ENCODE results near the gene ABCA12.

The ABCA12 gene

DNA sequence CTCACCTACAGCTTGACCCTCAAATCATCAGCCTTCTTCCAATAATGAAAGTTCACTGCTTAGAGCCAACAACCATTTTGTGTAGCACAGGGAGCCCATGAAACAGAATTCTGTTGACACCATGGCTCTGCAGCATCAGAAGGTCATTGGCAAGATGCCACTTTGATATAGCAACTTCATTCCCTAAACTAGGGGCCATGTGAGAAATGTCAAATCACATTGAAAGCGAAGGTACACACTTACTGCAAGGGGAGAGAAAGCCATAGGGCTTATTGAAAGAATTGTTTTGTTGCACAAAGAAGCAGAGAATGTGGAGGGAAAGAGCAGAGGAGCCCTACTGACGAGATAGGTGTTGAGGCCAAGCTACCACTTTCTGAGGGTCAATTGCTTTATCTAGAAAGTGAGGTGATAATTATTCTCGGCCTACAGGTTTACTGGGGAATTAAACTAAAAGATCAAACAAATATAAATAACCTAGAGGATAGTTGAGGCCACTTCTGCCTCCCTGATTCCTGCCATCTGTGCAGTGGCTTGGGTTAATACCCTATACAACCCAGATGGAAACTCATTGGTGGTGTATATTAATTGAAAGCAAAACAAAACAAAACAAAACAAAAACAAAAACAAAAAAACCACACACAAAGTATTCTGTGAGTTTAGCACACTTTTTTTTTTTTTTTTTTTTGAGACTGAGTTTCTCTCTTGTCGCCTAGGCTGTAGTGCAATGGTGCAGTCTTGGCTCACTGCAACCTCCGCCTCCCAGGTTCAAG is 5.9 kb upstream of the ABCA12 start:
- Histone ChIP-seq H3K4me3 (replicated peaks; ENCODE audit: insufficient read depth, low read length) (no peak overlapping the region), H3K27me3 (ENCODE audit: insufficient read depth, poor library complexity, severe bottlenecking) (no peaks in the 10 kb centered on the region), H3K27ac (replicated peaks) (no peak overlapping the region)
- TF ChIP-seq REST (IDR thresholded peaks at IDR 0.05; ENCODE audit: insufficient replicate concordance, low read depth) (no peak), GABPA (IDR thresholded peaks at IDR 0.05; ENCODE audit: low read depth) (no peak), CTCF (IDR thresholded peaks at IDR 0.05; ENCODE audit: insufficient read depth, low read length) (no peak), POLR2AphosphoS5 (IDR thresholded peaks at IDR 0.05; ENCODE audit: low read depth) (no peak), SPI1 (IDR thresholded peaks at IDR 0.05; ENCODE audit: borderline replicate concordance, low read depth) (no peak)
- DNase-seq (ENCODE audit: low read depth in 1 of 2, low spot score in 1 of 2) = no peak

DNA sequence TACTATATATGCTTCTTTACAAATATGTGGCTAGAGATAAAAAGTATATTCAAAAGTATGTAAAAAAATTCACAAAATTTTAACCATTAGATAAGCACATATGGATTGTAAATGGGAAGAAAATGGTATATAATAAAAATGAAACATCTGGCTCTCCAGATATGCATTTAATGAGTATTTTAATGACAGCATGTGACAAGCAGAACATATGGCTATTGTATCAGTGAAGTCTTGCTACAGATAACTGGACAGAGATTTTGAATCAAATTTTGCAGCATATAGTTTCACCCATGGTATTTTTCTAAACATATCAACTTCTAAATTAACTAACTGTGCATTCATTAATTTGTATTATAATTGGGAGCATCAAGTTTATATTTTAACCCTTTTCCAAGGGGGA is 5.0 kb upstream of the ABCA12 start:
- Histone ChIP-seq H3K27ac (replicated peaks) (no peak overlapping the region), H3K4me3 (replicated peaks; ENCODE audit: insufficient read depth, low read length) (no peak overlapping the region), H3K27me3 (ENCODE audit: insufficient read depth, poor library complexity, severe bottlenecking) (no peaks in the 10 kb centered on the region)
- no peak for TF ChIP-seq REST (IDR thresholded peaks at IDR 0.05; ENCODE audit: insufficient replicate concordance, low read depth)
- TF ChIP-seq CTCF (IDR thresholded peaks at IDR 0.05; ENCODE audit: insufficient read depth, low read length) = no peak
- no peak for TF ChIP-seq SPI1 (IDR thresholded peaks at IDR 0.05; ENCODE audit: borderline replicate concordance, low read depth)
- no peak for TF ChIP-seq POLR2AphosphoS5 (IDR thresholded peaks at IDR 0.05; ENCODE audit: low read depth)
- TF ChIP-seq GABPA (IDR thresholded peaks at IDR 0.05; ENCODE audit: low read depth) = no peak
- DNase-seq (ENCODE audit: low read depth in 1 of 2, low spot score in 1 of 2) = no peak

DNA sequence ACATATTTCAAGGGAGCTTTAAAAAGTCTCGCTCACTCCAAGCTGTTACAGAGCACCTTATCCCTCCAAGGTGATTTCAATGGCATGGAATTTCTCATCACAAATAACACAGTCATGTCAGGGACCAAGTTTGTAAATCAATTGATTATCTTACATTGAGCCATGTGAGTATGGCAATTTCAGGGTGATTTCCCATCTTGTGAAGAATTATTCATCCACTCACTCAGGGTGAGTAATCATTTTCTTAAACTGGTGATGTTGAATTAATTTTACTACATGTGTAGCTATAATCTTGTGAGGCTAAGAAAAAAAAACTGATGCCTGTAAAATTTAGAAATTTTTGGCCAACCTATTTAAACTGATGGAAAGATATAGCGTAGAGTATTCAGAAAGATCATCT is 3.3 kb upstream of the ABCA12 start:
- DNase-seq (ENCODE audit: low read depth in 1 of 2, low spot score in 1 of 2) = no peak
- TF ChIP-seq SPI1 (IDR thresholded peaks at IDR 0.05; ENCODE audit: borderline replicate concordance, low read depth) (no peak), CTCF (IDR thresholded peaks at IDR 0.05; ENCODE audit: insufficient read depth, low read length) (no peak), GABPA (IDR thresholded peaks at IDR 0.05; ENCODE audit: low read depth) (no peak), REST (IDR thresholded peaks at IDR 0.05; ENCODE audit: insufficient replicate concordance, low read depth) (no peak), POLR2AphosphoS5 (IDR thresholded peaks at IDR 0.05; ENCODE audit: low read depth) (no peak)
- Histone ChIP-seq H3K27ac (replicated peaks) (no peak overlapping the region), H3K27me3 (ENCODE audit: insufficient read depth, poor library complexity, severe bottlenecking) (no peaks in the 10 kb centered on the region), H3K4me3 (replicated peaks; ENCODE audit: insufficient read depth, low read length) (no peak overlapping the region)
